Stimulated activated CD8-positive, alpha-beta memory T cell treated with anti-CD3 and anti-CD28 coated beads, Interleukin-7, amount 100 ng/mL, for 24 hours (primary cell): ENCODE measurements around the gene MACIR.
"Not testable (repeated sequence)": the region's sequence is repeated elsewhere in the genome, so short reads cannot be mapped to it uniquely, and the experiment has no call there.

Experiments
- DNase-seq: peaks from one replicate; pipeline ENCODE4 v3.0.0-alpha.2; 2020; ENCODE audit warnings: low read depth

Gene MACIR

GRCh38 chr5:103258368-103258956, at the start of gene MACIR:
Gene MACIR, plus strand, starts transcription at chr5:103258763. Its CDS starts 17,157 bp downstream, at chr5:103275920.
- peak; percentile 84 for DNase-seq

GRCh38 chr5:103209065-103209464, 49.5 kb upstream of the MACIR start:
- no peak for DNase-seq

GRCh38 chr5:103210952-103211351, 47.6 kb upstream of the MACIR start:
- no peak for DNase-seq

- no peak for DNase-seq
Measured at GRCh38 chr5:103211576-103212561, 46.7 kb upstream of the MACIR start.

- no peak for DNase-seq
Measured at GRCh38 chr5:103216137-103216536, 42.4 kb upstream of the MACIR start.

GRCh38 chr5:103216697-103217096, 41.9 kb upstream of the MACIR start:
- no peak for DNase-seq

GRCh38 chr5:103217101-103217500, 41.5 kb upstream of the MACIR start:
- DNase-seq = no peak

- DNase-seq = no peak
Measured at GRCh38 chr5:103218164-103218563, 40.4 kb upstream of the MACIR start.

- not testable (repeated sequence) for DNase-seq
Measured at GRCh38 chr5:103219074-103219473, 39.5 kb upstream of the MACIR start.

GRCh38 chr5:103223031-103223955, 35.3 kb upstream of the MACIR start:
- DNase-seq = no peak

- DNase-seq = no peak
Measured at GRCh38 chr5:103224118-103224893, 34.3 kb upstream of the MACIR start.

GRCh38 chr5:103224894-103225246, 33.7 kb upstream of the MACIR start:
- no peak for DNase-seq

- no peak for DNase-seq
Measured at GRCh38 chr5:103228061-103228460, 30.5 kb upstream of the MACIR start.

- DNase-seq = no peak
Measured at GRCh38 chr5:103228588-103228987, 30.0 kb upstream of the MACIR start.

- DNase-seq = no peak
Measured at GRCh38 chr5:103232393-103232999, 26.1 kb upstream of the MACIR start.

GRCh38 chr5:103234239-103234975, 24.2 kb upstream of the MACIR start:
- no peak for DNase-seq

- DNase-seq = no peak
Measured at GRCh38 chr5:103235891-103236290, 22.7 kb upstream of the MACIR start.

- DNase-seq = no peak
Measured at GRCh38 chr5:103237778-103238177, 20.8 kb upstream of the MACIR start.

GRCh38 chr5:103243665-103244064, 14.9 kb upstream of the MACIR start:
- DNase-seq = no peak

GRCh38 chr5:103244398-103244797, 14.2 kb upstream of the MACIR start:
- DNase-seq = no peak
